ENCODE measurements around the gene GPC6.

DNA sequence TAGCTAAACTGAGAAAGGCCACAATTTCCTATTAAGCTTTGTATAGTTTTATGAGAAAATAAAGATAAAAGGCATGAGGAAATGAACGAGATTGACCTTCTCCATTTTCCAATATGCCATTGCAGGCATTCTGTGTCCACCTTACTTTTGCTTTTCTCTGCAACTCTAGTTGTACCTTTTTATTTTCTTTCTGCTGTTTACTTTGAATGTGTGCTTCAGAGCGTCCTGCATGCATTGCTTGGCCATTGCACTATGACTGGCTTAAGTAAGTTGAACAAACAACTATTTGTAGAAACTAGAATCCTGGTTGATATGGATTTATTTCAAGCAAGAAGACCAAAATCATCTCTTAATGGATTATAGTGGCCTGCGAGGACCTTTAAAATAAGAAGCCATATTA, 510.3 kb downstream of the GPC6 start:
- no peak for TF ChIP-seq EP300 (IDR thresholded peaks at IDR 0.05)
- TF ChIP-seq, protein P1, sequence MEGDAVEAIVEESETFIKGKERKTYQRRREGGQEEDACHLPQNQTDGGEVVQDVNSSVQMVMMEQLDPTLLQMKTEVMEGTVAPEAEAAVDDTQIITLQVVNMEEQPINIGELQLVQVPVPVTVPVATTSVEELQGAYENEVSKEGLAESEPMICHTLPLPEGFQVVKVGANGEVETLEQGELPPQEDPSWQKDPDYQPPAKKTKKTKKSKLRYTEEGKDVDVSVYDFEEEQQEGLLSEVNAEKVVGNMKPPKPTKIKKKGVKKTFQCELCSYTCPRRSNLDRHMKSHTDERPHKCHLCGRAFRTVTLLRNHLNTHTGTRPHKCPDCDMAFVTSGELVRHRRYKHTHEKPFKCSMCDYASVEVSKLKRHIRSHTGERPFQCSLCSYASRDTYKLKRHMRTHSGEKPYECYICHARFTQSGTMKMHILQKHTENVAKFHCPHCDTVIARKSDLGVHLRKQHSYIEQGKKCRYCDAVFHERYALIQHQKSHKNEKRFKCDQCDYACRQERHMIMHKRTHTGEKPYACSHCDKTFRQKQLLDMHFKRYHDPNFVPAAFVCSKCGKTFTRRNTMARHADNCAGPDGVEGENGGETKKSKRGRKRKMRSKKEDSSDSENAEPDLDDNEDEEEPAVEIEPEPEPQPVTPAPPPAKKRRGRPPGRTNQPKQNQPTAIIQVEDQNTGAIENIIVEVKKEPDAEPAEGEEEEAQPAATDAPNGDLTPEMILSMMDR (IDR thresholded peaks at IDR 0.05) = no peak
- no peak for TF ChIP-seq POLR2A (IDR thresholded peaks at IDR 0.05)
- no peak for TF ChIP-seq POLR2AphosphoS5 (IDR thresholded peaks at IDR 0.05)

Measured in suprapubic skin (tissue), 4 donors.